Stimulated activated CD8-positive, alpha-beta memory T cell treated with anti-CD3 and anti-CD28 coated beads, Interleukin-4, amount 100 ng/mL, for 1 hour (primary cell): ENCODE measurements around the gene ZNF792.
"Not testable (repeated sequence)": the region's sequence is repeated elsewhere in the genome, so short reads cannot be mapped to it uniquely, and the experiment has no call there.

Source experiments
- DNase-seq, 2 donors: peaks; one replicate each; pipeline ENCODE4 v3.0.0-alpha.2; 2020; ENCODE audit warnings: low read depth in 2 of 2, low spot score in 1 of 2

The ZNF792 gene

GRCh38 chr19:34926361-34926684 lies 37.7 kb downstream of the ZNF792 start:
- DNase-seq, result no peak

GRCh38 chr19:34925278-34925855 lies 38.7 kb downstream of the ZNF792 start:
- DNase-seq, result no peak

GRCh38 chr19:34920090-34920786 lies 43.8 kb downstream of the ZNF792 start:
- not testable (repeated sequence) for DNase-seq

GRCh38 chr19:34918190-34918589 lies 45.8 kb downstream of the ZNF792 start:
- no peak for DNase-seq

- not testable (repeated sequence) for DNase-seq
Measured at GRCh38 chr19:34917144-34917543, 46.9 kb downstream of the ZNF792 start.

- no peak for DNase-seq
Measured at GRCh38 chr19:34910770-34911169, 53.3 kb downstream of the ZNF792 start.
